Measurements from ENCODE around the gene MEI1.

DNA sequence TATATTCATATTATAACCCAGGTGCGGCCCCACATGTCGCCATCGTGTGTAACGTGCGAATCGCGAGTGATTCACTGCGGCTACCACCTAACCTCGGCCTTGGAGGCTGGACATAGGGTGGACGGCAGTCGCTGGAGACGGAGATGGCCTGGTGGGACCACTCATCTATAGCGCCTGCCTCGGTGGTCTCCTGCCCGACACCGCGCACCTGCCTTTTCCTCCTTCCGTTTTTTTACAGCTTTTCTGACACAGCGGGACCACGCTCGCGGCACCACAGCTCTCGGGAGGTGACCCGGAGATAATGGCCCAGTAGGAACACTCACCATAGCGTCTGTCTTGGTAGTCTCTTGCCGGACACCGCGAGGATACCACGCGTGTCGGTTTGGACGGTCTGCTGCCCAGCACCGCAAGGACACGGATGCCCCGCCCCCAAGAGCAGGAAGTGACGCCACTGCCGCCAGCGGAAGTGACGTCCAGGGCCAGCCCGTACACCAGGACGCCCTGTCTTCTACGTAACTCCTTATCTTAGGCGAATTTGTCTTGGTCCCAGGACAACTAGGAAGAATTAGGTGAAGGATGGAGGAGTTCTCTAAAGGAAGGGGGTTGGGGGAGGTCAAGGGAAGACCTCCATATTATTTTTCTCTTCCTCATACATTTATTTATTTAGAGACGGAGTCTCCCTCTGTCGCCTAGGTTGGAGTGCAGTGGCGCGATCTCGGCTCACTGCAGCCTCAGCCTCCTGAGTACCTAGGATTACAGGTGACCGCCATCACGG, 17.1 kb upstream of the MEI1 start:
- TF ChIP-seq, protein P1, sequence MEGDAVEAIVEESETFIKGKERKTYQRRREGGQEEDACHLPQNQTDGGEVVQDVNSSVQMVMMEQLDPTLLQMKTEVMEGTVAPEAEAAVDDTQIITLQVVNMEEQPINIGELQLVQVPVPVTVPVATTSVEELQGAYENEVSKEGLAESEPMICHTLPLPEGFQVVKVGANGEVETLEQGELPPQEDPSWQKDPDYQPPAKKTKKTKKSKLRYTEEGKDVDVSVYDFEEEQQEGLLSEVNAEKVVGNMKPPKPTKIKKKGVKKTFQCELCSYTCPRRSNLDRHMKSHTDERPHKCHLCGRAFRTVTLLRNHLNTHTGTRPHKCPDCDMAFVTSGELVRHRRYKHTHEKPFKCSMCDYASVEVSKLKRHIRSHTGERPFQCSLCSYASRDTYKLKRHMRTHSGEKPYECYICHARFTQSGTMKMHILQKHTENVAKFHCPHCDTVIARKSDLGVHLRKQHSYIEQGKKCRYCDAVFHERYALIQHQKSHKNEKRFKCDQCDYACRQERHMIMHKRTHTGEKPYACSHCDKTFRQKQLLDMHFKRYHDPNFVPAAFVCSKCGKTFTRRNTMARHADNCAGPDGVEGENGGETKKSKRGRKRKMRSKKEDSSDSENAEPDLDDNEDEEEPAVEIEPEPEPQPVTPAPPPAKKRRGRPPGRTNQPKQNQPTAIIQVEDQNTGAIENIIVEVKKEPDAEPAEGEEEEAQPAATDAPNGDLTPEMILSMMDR (IDR thresholded peaks at IDR 0.05): no peak
- TF ChIP-seq EP300 (IDR thresholded peaks at IDR 0.05): peak in 1 of 4 donors; percentile 61
- TF ChIP-seq POLR2AphosphoS5 (IDR thresholded peaks at IDR 0.05): peak; percentile 96 to 97

Measured in upper lobe of left lung (tissue), 4 donors.